Measurements from ENCODE around the gene PRRT1. TPM values are rescaled to one million over a fixed set of nuclear protein-coding genes. Genes with fewer than 3 reads are reported as not detected.
A peak's percentile ranks its signal among the peaks of the same experiment; 100 is the strongest.
"Not testable (repeated sequence)": the region's sequence is repeated elsewhere in the genome, so short reads cannot be mapped to it uniquely, and the experiment has no call there.

The PRRT1 gene
- total and polyA plus RNA-seq, 3 experiments from 2014 or later, result 0.35 to 0.72 (median 0.55) TPM

DNA sequence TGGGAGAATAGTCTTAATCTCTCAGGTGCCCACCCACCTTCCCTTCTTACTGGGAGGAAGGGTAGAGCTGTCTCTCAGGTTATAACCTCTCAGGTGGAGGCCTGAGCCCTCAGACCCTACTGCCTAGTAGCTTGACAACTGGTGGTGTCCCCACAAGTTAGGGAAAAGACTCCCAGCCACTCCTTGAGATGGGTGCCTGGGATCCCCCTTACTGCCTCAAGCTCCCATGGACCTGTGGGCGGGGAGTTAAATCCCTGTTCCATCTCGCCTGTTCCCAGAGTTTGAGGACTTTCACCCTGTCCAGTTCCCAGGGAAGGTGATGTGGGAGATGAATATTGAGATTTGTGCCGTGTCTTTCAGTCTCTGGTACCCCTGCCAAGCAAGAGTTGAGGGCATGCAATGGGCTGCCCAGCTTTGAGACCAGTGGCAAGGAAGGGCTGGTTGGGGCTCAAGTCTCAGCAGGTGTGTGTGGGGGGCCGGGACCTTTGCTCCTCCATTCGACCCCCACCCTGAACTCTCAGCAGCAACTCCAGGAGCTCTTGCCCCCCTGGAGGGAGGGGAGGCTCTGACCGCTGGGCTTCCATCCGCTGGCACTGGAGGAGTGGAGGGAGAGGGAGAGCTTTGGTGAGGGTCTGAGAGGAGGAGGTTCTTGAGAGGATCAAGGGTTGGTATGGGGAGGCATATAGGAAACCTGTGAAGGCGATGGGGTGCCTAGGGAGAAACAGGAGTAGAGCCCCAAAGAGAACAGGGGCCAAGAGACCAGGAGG lies 39.4 kb upstream of the PRRT1 start:
- Histone ChIP-seq H3K27me3 (ENCODE audit: insufficient read depth, low read length, poor library complexity, severe bottlenecking) (no peaks in the 10 kb centered on the region), H3K4me1 (ENCODE audit: insufficient read depth, low read length) (peaks cover 59% of the 10 kb centered on the region), H3K9me3 (ENCODE audit: low read length) (no peaks in the 10 kb centered on the region), H3K4me3 (ENCODE audit: low read length) (peak overlapping the region; percentile 95), H3K27ac (ENCODE audit: low read depth, low read length) (peak overlapping the region; percentile 85), H3K36me3 (ENCODE audit: insufficient read depth, low read length) (peaks cover 24% of the 10 kb centered on the region)
- ChIA-PET POLR2A (interaction anchor here (1.1 to 2.9 kb wide), 4 partner anchors 12 to 63 kb away, joined by 3 to 17 read pairs (median 6); partner anchors contain the start of genes AGPAT1 and ATF6B), CTCF (interaction anchor here (0.8 to 2.2 kb wide), 2 partner anchors 9 to 14 kb away, joined by 3 to 8 read pairs; no protein-coding TSS in a partner anchor)
- Mint-ChIP-seq H3K27me3 (peaks cover 0 to 2% of the 10 kb centered on the region in 2 donors), H3K27ac (peak overlapping the region; percentile 95 to 99 (median 98)), H3K9me3 (no peaks in the 10 kb centered on the region), H3K36me3 (peaks cover 12 to 65% (median 15%) of the 10 kb centered on the region in 3 donors), H3K4me1 (peaks cover 53 to 74% (median 59%) of the 10 kb centered on the region in 3 donors), H3K4me3 (peak overlapping the region; percentile 92 to 100 (median 96))
- DNase-seq, result no peak

- DNase-seq, result peak; percentile 68 to 85 (median 71)
- Mint-ChIP-seq H3K36me3 (peaks cover 12 to 68% (median 20%) of the 10 kb centered on the region in 3 donors), H3K4me1 (peaks cover 57 to 78% (median 64%) of the 10 kb centered on the region in 3 donors), H3K4me3 (peak within 1 kb of the TSS; percentile 92 to 100 (median 97)), H3K27me3 (peaks cover 0 to 4% of the 10 kb centered on the region in 2 donors), H3K27ac (peak within 1 kb of the TSS; percentile 95 to 99 (median 98)), H3K9me3 (no peaks in the 10 kb centered on the region)
- Histone ChIP-seq H3K4me1 (ENCODE audit: insufficient read depth, low read length) (peaks cover 62% of the 10 kb centered on the region), H3K4me3 (ENCODE audit: low read length) (peak within 1 kb of the TSS; percentile 95), H3K27me3 (ENCODE audit: insufficient read depth, low read length, poor library complexity, severe bottlenecking) (no peaks in the 10 kb centered on the region), H3K9me3 (ENCODE audit: low read length) (no peaks in the 10 kb centered on the region), H3K36me3 (ENCODE audit: insufficient read depth, low read length) (peaks cover 27% of the 10 kb centered on the region), H3K27ac (ENCODE audit: low read depth, low read length) (peak within 1 kb of the TSS; percentile 85)
- ChIA-PET CTCF (interaction anchor here (0.8 to 2.2 kb wide), 2 partner anchors 8 to 13 kb away, joined by 3 to 8 read pairs; no protein-coding TSS in a partner anchor), POLR2A (interaction anchor here (1.0 to 2.9 kb wide), 5 partner anchors 11 to 73 kb away, joined by 3 to 17 read pairs (median 5); partner anchors contain the start of genes AGPAT1 and ATF6B)
Observed at GRCh38 chr6:32190054-32190851, 38.5 kb upstream of the PRRT1 start, which contains the start of gene PBX2. TSS of gene PBX2 (minus strand) at chr6:32190202. CDS start at chr6:32189915, 287 bp downstream.

DNA sequence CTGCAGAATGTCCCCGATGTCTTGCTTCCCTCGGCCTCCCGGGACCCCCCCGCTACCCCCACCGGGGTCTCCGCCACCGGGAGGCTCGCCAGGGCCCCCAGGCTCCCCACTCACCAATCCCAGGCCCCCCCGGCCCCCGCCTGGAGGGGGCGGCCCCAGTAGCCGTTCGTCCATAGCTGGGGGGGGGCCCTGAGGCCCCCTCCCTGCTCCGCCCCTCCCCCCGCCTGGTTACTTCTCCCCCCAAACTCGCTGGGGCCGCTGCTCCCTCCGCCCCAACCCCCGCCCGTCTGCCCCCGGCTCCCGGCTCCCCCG lies 38.0 kb upstream of the PRRT1 start:
- H3K4me1 ChIP-seq (ENCODE audit: insufficient read depth, low read length), result peaks cover 56% of the 10 kb centered on the region
- H3K9me3 ChIP-seq (ENCODE audit: low read length), result no peaks in the 10 kb centered on the region
- H3K27ac Mint-ChIP-seq, result peak overlapping the region; percentile 84 to 99 (median 95)
- H3K4me3 ChIP-seq (ENCODE audit: low read length), result peak overlapping the region; percentile 74
- H3K27me3 Mint-ChIP-seq, result peaks cover 0 to 4% of the 10 kb centered on the region in 2 donors
- ChIA-PET POLR2A (interaction anchor here (1.0 to 2.9 kb wide), 5 partner anchors 10 to 72 kb away, joined by 3 to 17 read pairs (median 5); partner anchors contain the start of genes AGPAT1 and ATF6B), CTCF (interaction anchor here (2.2 kb wide), 1 partner anchor 13 kb away, joined by 8 read pairs; no protein-coding TSS in a partner anchor)
- peak overlapping the region; percentile 88 to 97 (median 93) for H3K4me3 Mint-ChIP-seq
- H3K36me3 Mint-ChIP-seq, result peaks cover 12 to 68% (median 20%) of the 10 kb centered on the region in 3 donors
- H3K27me3 ChIP-seq (ENCODE audit: insufficient read depth, low read length, poor library complexity, severe bottlenecking), result no peaks in the 10 kb centered on the region
- peaks cover 51 to 73% (median 58%) of the 10 kb centered on the region in 3 donors for H3K4me1 Mint-ChIP-seq
- no peaks in the 10 kb centered on the region for H3K9me3 Mint-ChIP-seq
- peak overlapping the region; percentile 85 for H3K27ac ChIP-seq (ENCODE audit: low read depth, low read length)
- H3K36me3 ChIP-seq (ENCODE audit: insufficient read depth, low read length), result peaks cover 27% of the 10 kb centered on the region
- DNase-seq, result peak in 1 of 5 donors; percentile 21

DNA sequence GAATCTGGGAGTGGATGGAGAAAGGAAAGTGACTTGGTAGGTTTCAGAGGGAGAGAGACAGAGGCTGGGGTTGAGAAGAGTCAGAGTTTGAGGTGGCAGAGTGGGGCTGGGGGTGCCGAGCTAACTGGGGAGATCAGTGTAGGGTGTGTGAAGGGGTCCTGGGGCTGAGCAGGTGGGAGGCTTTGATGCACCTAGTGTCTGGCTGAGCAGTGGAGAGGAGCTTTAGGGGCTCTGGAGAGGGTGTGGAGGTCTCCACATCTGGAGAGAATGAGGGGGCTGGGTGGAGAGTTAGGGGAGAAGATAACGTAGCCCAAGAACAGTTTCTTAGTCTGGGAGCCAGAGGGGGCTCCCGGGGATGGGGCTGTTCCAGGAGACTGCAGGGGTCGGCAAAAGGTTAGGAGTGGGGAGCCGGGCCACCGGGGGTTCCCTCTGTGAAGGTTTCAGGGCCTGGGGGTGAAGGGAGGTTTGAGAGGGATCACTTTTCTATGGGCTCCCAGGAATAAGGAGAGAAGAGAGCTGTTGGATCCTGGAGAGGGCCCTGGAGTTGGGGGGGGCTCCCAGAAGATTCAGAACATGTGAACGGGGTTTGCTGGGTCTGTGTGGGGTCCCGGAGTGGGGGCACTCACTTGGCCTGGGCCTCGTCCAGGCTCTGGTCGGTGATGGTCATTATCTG lies 37.5 kb upstream of the PRRT1 start:
- peak overlapping the region; percentile 88 to 97 (median 93) for H3K4me3 Mint-ChIP-seq
- POLR2A ChIA-PET, result interaction anchor here (2.5 to 2.9 kb wide), 2 partner anchors 10 to 12 kb away, joined by 7 to 17 read pairs; no protein-coding TSS in a partner anchor
- H3K27me3 ChIP-seq (ENCODE audit: insufficient read depth, low read length, poor library complexity, severe bottlenecking), result no peaks in the 10 kb centered on the region
- no peaks in the 10 kb centered on the region for H3K9me3 ChIP-seq (ENCODE audit: low read length)
- DNase-seq, result peak in 1 of 5 donors; percentile 30
- CTCF ChIA-PET, result interaction anchor here (0.9 to 2.2 kb wide), 2 partner anchors 10 to 12 kb away, joined by 3 to 8 read pairs; no protein-coding TSS in a partner anchor
- peaks cover 47 to 69% (median 53%) of the 10 kb centered on the region in 3 donors for H3K4me1 Mint-ChIP-seq
- peak overlapping the region; percentile 74 for H3K4me3 ChIP-seq (ENCODE audit: low read length)
- peak overlapping the region; percentile 85 for H3K27ac ChIP-seq (ENCODE audit: low read depth, low read length)
- H3K36me3 Mint-ChIP-seq, result peaks cover 12 to 70% (median 20%) of the 10 kb centered on the region in 3 donors
- peaks cover 0 to 4% of the 10 kb centered on the region in 2 donors for H3K27me3 Mint-ChIP-seq
- H3K27ac Mint-ChIP-seq, result peak overlapping the region; percentile 84 to 98 (median 95)
- H3K4me1 ChIP-seq (ENCODE audit: insufficient read depth, low read length), result peaks cover 51% of the 10 kb centered on the region
- H3K9me3 Mint-ChIP-seq, result no peaks in the 10 kb centered on the region
- peaks cover 27% of the 10 kb centered on the region for H3K36me3 ChIP-seq (ENCODE audit: insufficient read depth, low read length)

GRCh38 chr6:32188381-32189068 lies 36.8 kb upstream of the PRRT1 start:
- Mint-ChIP-seq H3K4me1 (peaks cover 41 to 65% (median 46%) of the 10 kb centered on the region in 3 donors), H3K27ac (peak overlapping the region; percentile 84 to 98 (median 95)), H3K4me3 (peak overlapping the region; percentile 88 to 97 (median 93)), H3K27me3 (peaks cover 0 to 2% of the 10 kb centered on the region in 2 donors), H3K36me3 (peaks cover 12 to 77% (median 20%) of the 10 kb centered on the region in 3 donors), H3K9me3 (no peaks in the 10 kb centered on the region)
- Histone ChIP-seq H3K4me1 (ENCODE audit: insufficient read depth, low read length) (peaks cover 44% of the 10 kb centered on the region), H3K27me3 (ENCODE audit: insufficient read depth, low read length, poor library complexity, severe bottlenecking) (no peaks in the 10 kb centered on the region), H3K36me3 (ENCODE audit: insufficient read depth, low read length) (peaks cover 29% of the 10 kb centered on the region), H3K27ac (ENCODE audit: low read depth, low read length) (peak overlapping the region; percentile 85), H3K4me3 (ENCODE audit: low read length) (peak overlapping the region; percentile 74), H3K9me3 (ENCODE audit: low read length) (no peaks in the 10 kb centered on the region)
- peak in 1 of 5 donors; percentile 43 for DNase-seq
- ChIA-PET POLR2A (interaction anchor here (0.5 to 2.9 kb wide), 2 partner anchors 9 to 452 kb away, joined by 7 to 17 read pairs; no protein-coding TSS in a partner anchor), CTCF (interaction anchor here (0.9 kb wide), 1 partner anchor 9 kb away, joined by 3 read pairs; no protein-coding TSS in a partner anchor)

- H3K4me3 ChIP-seq (ENCODE audit: low read length); H3K9me3 ChIP-seq (ENCODE audit: low read length); H3K9me3 Mint-ChIP-seq; H3K27ac ChIP-seq (ENCODE audit: low read depth, low read length); H3K27me3 ChIP-seq (ENCODE audit: insufficient read depth, low read length, poor library complexity, severe bottlenecking); CTCF ChIA-PET; H3K27me3 Mint-ChIP-seq: not testable (repeated sequence)
- peaks cover 35% of the 10 kb centered on the region for H3K36me3 ChIP-seq (ENCODE audit: insufficient read depth, low read length)
- Mint-ChIP-seq H3K27ac (peak overlapping the region; percentile 33 to 99 (median 96)), H3K4me3 (peak overlapping the region; percentile 49 to 97 (median 90)), H3K4me1 (peaks cover 37 to 64% (median 40%) of the 10 kb centered on the region in 3 donors), H3K36me3 (peaks cover 12 to 83% (median 20%) of the 10 kb centered on the region in 3 donors)
- H3K4me1 ChIP-seq (ENCODE audit: insufficient read depth, low read length), result peaks cover 38% of the 10 kb centered on the region
- POLR2A ChIA-PET, result interaction anchor here (0.5 kb wide), 1 partner anchor 451 kb away, joined by 7 read pairs; no protein-coding TSS in a partner anchor
- peak in 1 of 5 donors; percentile 34 for DNase-seq
Observed at GRCh38 chr6:32187725-32188380, 36.1 kb upstream of the PRRT1 start.

Measured in CD8-positive, alpha-beta memory T cell (primary cell).